HG03066 (cell line): ENCODE results near the gene VIL1.

Experiments
- ATAC-seq: cut with Tn5 transposase; IDR thresholded peaks from one replicate; pipeline ENCODE4 v1.9.1; 2021; ENCODE audit warnings: low read depth; ENCODE audit not compliant: unreplicated experiment

VIL1 gene

DNA sequence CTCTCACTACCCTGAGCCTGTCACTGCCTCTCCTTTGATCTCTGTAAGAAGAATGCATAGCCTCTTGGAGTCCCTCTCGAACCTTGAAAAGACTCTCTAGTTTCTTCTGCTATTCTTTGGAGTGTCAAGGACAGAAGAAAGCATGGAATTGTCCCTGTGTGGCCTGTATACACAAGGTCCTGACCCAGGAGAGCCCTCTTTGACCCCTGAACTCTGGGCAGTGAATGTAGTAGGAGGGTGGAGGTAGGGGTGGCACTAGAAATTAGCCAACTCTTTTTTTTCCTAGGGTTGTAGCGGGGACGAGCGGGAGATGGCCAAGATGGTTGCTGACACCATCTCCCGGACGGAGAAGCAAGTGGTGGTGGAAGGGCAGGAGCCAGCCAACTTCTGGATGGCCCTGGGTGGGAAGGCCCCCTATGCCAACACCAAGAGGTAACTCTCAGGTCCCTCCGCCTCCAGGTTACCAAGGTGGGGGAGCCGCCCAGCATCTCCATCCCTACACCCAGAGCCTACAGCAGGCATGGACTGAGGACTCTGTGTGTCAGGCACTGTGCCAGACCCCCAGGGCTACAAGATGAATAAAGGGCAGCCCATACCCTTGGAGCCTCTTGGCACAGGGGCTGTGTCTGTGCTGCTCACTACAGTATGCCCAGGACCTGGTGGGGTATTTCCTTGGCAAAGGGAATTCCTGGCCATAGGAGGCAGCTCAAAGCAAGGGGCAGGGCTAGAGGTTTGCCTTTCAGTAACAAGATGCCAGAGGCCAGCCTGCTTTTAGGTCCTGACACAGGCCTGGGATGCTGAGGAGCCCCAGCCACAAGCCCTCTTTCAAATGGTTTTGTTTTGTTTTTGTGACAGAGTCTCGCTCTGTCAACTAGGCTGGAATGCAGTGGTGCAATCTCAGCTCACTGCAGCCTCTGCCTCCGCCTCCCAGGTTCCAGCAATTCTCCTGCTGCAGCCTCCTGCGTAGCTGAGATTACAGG is 16.4 kb downstream of the VIL1 start:
- no peak for ATAC-seq

DNA sequence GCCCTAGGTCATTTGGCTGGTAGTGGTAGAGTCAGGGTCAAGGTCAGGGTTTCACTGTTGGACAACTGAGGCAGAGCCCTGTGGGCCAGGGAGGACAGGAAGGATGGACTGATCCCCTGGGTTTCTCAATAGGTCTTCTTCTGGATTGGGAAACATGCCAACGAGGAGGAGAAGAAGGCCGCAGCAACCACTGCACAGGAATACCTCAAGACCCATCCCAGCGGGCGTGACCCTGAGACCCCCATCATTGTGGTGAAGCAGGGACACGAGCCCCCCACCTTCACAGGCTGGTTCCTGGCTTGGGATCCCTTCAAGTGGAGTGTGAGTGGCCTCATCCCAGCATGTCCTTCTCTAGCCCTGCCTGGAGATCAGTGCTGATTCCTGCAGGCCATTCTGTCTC is 18.1 kb downstream of the VIL1 start:
- ATAC-seq = no peak

DNA sequence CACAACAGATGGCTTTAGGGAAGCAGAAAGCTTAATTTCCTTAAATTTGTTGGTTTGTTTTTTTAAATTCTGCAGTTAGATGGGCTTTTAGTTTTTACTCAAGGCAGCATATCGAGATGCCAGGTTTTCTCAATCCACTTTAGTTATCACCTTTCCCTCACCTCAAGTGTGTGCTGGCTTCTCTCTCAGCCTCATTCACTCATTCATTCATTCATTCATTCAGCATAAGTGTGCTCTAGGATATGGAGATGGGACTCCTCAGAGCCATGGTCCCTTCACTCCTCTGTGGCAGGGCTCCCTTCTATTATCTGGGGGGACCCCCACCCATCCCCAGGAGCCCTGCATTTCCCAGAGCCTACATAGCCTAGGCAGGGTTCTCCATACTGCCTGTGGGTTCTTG is 19.0 kb downstream of the VIL1 start:
- ATAC-seq = no peak

DNA sequence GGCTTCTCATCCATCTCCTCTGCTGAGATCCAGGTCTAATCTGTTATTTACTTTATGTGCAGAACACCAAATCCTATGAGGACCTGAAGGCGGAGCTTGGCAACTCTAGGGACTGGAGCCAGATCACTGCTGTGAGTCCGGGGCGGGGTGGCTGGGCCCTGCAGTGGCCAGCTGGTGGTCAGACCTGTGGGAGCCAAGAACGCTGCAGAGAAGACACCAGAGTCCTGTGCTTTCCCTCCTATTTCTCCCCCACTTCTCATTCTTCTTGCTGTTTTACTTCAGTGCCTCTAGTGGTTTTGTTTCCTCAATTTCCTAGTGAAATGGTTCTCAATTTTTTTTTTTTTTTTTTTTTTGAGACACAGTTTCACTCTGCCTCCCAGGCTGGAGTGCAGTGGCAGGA is 19.7 kb downstream of the VIL1 start:
- no peak for ATAC-seq

DNA sequence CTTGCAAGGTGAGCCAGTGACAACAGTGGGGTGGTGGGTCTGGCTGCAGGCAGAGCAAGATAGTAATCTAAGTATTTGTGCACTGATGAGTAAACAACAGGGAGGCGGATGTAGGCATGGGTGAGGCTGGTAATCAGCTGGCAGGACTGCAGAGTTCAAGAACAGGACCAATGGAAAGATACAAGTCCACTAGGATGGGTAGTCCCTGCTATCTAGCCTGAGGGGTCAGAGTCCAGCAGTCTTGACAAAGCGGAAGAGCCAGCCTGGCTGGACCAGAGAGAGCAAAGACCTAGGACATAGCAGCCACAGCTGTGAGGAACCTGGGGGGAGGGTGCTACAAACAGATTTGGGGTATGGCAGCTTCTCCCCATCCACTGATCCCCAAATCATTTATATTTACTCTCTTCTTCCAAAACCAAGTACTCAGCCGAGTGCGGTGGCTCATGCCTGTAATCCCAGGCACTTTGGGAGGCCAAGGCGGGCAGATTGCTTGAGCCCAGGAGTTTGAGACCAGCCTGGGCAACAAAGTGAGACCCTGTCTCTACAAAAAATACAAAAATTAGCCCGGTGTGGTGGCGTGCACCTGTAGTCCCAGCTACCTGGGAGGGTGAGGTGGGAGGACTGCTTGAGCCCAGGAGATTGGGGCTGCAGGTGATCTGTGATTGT is 25.9 kb downstream of the VIL1 start:
- no peak for ATAC-seq

DNA sequence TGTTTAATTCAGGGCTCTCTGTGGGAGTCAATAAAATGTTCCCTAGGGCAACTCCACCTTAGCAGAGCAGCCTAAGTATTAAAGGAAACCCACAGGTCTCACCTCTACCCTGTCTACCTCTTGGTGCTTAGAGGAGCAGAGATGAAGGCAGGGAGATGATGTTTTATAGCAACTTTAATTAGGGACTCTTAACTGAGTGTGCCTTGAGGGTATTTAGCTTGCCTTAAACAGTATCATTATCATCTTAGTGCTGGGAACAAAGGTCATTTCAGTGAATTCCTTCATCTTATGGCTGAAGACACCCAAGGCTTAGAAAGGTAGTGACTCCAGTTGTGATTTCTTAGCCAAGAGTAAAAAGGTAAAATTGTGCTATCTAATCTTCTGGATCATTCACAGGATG is 26.7 kb downstream of the VIL1 start:
- no peak for ATAC-seq

DNA sequence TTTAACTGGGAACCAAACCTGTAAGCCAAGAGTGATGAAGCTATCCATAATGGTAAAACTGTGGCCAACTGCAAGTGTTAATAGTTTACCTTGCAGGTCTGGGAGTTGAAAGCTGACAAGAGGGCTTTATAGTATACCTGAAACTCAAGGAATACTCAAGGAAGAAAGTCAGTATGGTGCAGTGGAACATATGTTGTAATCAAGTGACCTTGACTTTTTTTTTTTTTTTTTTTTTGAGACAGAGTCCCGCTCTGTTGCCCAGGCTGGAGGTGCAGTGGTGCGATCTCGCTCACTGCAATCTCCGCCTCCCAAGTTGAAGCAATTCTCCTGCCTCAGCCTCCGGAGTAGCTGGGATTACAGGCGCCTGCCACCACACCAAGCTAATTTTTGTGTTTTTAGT is 27.6 kb downstream of the VIL1 start:
- no peak for ATAC-seq

DNA sequence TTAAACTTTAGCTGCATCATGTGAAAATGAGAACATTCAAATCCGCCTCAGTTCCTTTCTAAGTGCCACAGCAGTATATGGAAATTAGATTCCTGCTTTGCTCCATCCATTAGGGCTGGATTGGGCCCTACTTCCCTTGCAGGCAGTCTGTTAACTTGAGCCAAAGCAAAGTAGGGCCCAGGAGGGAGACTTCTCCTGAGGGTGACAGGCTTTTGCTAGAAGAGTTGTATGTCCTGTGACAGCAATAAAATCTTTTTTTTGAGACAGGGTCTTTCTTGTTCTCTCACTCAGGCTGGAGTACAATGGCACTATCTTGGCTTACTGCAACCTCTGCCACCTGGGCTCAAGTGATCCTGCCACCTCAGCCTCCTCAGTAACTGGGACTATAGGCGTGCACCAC is 28.1 kb downstream of the VIL1 start:
- ATAC-seq = no peak

DNA sequence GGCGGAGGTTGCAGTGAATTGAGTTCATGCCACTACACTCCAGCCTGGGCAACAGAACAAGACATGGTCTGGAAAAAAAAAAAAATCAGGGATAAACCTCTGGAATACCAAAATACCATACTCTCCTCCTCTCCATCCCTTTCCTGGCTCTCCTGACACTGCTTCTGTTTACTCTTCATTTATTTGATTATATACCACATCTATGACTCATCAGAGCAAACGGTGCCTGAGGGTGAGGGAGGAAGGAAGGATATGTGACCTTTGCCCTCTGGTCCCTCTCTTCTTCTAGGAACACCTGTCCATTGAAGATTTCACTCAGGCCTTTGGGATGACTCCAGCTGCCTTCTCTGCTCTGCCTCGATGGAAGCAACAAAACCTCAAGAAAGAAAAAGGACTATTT is 30.0 kb downstream of the VIL1 start:
- no peak for ATAC-seq

DNA sequence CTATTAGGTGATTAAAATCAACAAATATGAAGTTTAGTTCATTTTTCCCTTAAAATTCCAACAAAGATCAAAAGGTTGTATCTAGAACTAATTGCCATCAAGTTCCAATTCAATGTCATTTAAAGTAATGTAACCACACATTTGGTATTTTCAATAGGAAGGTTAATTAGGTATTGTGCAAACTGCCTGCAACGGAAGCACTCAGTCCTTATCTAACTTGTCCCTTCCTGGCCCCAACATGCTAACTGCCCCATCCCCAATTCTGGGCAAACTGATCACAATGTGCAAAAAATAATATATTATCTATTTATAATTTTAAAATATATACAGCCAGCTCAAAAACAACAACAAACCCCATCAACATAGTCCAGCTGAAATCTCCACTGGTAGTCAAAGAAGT is 33.2 kb downstream of the VIL1 start:
- ATAC-seq = no peak

DNA sequence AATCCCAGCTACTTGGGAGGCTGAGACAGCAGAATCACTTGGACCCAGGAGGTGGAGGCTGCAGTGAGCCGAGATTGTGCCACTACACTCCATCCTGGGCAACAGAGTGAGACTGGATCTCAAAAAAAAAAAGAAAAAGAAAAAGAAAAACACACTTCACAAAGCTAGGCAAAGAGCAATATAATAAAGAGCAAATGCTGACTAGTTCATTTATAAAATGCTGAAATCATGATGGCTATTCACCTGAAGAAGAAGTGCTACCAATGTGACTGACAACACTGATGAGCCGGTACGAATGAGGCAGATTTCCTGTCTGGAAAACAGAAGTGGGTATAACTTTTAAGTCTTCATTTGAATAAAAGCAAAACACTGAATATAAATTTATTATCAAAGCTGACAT is 37.9 kb downstream of the VIL1 start:
- ATAC-seq = no peak

DNA sequence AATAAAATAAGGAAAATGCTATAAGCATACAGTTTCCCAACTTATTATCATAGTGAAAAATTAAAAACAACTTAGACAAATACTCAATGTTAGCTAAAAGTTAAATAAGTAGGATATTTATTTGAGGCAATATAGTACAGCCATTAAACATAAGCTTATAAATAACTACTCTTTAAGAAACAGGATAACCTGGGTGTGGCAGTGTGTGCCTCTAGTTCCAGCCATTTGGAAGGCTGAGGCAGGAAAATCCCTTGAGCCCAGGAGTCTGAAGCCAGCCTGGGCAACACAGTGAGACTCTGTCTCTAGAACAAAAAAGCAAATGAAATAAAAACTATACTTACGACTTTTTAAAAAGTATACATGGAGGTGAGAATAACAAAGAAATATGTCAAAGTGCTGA is 39.7 kb downstream of the VIL1 start:
- no peak for ATAC-seq

DNA sequence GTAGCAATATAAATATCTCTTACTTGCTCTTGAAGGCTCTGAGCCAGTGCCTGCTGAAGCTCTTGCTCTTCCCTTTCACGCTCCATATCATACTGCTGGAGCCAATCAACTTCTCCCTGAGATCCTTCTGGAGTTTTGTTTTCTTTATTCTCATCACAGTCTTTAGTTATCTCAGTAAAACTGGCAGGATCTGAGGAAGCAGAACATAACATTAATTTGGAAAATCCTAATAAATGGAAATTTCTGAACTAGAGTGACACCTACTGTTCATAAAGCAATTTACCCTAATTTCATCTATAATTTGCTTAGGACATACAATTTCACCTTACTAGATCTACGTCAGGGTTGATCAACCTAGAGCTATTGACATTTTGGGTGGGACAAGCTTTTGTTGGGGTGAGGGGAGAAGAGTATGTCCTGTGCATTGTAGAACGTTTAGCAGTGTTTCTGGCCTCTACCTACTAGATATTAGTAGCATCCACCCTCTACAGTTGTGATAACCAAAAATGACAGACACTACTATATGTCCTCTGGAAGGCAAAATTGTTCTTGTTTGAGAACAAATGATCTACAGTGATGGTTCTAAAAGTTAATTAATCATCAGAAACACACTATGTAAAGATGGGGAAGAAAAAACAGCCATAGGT is 47.2 kb downstream of the VIL1 start:
- ATAC-seq = no peak

DNA sequence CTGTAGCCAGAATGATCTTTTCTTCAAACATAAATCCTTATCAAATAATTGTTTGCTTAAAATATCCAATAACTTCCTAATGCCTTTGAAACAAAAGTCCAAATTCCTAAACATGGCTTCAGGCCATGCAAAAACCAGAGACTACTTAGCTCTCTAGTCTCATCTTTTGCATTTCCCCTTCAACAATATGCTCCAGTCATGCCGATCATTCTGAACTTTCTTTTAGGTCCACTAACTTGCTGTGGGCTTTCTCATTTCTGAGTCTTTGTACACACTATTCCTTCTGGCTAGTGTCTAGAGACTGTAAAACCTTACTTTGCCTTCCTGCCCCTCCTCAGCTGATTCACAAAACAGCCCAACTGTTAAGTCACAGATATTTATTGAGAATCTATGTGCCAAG is 51.5 kb downstream of the VIL1 start:
- ATAC-seq = no peak

DNA sequence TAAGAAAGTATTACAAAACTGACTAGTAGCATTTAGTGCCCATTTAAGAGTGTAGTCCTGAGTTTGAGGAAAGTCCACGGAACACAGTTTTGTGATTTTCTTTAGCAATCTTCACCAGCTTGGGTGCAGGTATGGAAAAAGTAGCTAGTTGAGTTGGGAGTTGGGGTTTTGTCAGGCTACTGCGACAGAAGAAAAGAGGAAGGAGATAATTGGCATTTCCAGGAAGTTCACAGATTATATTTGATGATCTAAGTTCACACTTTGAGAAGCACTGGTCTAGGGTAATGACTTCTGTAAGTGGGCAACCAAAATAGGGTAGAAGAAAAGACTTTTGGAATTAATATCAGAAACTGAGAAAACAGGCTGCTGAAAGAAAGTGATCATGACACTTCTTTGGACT is 52.1 kb downstream of the VIL1 start:
- ATAC-seq = no peak

DNA sequence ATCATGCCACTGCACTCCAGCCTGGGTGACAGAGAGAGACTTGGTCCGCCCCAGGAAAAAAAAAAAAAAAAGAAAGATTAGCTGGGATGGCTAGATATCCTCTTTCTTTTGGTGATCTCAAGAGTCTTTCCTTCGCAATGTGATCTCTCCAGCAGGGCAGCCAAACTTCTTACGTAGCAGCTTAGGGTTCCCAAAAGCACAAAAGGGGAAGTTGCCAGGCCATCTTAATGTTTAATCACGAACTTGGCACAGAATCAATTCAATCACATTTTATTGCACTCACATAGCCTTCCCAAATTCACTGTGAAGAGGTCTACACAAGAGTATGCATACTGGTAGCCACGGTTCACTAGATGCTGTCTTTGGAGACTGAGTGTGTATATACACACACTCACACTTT is 53.1 kb downstream of the VIL1 start:
- ATAC-seq = no peak

DNA sequence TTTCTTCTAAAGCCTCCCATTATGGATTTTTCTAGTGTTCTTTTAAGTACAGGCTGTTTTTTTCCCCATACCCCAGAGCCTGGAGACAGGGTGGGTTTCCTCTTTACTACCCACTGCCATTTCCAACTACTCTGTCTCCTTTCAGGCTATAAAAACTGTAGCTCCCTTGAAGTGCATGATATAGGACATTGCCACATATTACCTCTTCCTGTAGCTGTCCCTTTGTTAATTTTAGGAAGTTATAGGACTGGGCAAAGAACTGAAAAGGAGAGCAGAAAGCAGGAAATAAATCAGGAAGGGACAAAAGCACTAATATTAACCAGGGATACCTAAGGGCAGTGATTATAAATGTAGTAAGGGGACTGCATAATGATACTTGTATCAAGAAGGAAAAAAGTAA is 54.1 kb downstream of the VIL1 start:
- ATAC-seq = no peak

DNA sequence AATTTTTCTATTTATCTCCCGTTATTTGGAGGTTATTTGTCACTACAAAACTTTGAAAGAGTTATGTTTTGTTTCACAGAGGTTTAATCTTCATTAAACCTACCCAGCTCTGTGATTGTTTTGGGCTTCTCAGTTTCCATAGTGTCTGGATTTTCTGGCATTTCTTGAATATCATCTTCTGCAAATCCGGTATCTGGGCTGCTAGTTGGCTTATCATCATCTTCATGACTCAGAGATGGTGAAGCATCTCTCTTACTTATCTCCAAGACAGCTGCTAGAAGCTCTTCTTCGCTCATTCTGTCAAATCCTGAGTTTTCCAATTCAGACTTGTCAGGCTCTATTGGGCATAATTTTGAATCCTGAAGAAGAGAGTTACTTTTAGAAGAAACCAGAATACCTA is 55.6 kb downstream of the VIL1 start:
- ATAC-seq = no peak

DNA sequence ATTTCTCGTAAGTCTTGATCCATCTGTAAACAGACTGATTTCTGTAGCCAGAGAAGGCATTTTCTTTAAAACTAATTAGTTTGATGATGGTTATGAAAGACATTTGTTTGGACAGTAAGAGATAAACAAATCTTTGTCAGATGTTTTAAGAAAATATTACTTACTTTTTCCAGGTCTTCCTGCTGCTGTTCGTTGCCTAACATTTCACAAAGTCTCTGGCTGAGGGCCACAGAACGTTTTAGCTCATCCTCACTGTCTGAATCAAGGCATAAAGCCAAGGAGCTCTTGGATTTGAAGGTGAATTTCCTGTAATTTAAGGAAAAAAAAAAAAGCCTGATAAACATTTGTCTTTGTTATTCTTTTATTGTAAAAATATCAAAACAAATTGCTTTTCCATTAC is 57.8 kb downstream of the VIL1 start:
- ATAC-seq = no peak

DNA sequence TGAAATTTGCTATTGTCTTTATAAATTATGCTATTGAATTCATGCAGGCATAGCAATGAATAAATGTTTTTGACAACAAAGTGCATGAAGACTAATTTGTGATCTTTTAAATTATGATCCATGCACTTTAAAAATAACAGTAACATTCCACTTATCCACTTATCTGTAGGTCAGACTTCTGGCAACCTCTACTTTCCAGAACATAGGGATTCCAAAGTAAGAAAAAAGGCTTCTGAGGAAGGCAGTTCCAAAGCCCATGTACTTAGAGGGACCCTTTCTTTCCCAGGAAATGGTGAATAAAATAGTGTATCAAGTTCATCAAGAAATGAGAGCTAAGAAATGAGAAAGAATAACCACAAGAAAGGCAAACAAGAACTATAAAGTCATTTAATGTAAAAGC is 58.3 kb downstream of the VIL1 start:
- ATAC-seq = no peak

DNA sequence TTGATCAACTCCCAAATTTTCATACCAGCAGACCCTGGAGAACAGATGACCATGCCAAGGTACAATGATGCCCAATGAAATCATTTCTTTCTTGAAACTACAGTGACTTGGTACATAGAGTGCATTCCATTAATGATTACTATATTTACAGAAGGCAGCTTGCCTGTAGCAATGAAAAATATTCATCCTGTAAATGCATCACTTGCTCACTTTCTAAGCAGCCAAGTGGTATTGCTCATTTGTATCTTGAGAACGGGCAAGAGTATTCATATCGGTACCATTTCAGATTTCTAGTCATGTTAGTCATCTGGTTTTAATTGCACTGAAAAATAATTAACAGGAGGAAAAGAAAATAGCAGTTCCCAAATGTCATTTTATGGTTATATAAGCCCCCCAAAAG is 59.6 kb downstream of the VIL1 start:
- no peak for ATAC-seq

DNA sequence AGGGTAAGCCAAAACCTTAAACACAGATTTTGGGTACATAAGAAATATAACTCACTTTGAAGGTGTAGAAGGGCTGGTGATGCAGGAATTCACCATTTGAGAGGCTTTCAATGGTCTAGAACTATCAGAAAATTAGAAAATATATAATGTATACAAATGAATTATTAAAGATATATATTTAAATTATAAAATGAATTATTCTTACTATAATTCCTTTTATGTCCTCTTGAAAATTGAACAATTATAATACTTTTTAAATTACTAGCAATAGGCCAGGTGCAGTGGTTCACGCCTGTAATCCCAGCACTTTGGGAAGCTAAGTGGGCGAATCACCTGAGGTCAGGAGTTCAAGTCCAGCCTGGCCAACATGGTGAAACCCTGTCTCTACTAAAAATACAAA is 60.7 kb downstream of the VIL1 start:
- no peak for ATAC-seq
